Measurements from ENCODE around the gene IL18. TPM values are rescaled to one million over a fixed set of nuclear protein-coding genes. Genes with fewer than 3 reads are reported as not detected.
A peak's percentile ranks its signal among the peaks of the same experiment; 100 is the strongest.

The IL18 gene
- polyA plus RNA-seq, 1 donor (not counting 4 experiments of a cell fraction or from before 2014, with no cell fraction given), result 205 TPM

- no peak overlapping the region for H3K4me3 ChIP-seq (ENCODE audit: control insufficient read depth in 2 of 3, extremely low read depth in 1 of 3, insufficient read depth in 2 of 3, low read depth in 1 of 3, low read length in 3 of 3)
- H3K27ac ChIP-seq (ENCODE audit: control insufficient read depth, insufficient read depth, low read length), result no peak overlapping the region
- DNase-seq (ENCODE audit: low read depth, low spot score) (peak; percentile 50), FAIRE-seq (peak; percentile 13)
- H3K9me1 ChIP-seq (ENCODE audit: control insufficient read depth, extremely low read depth, insufficient read depth, low read length), result no peaks in the 10 kb centered on the region
- H3K4me1 ChIP-seq (ENCODE audit: control insufficient read depth, extremely low read depth, insufficient read depth, low read length), result peaks cover 3% of the 10 kb centered on the region
- no peak overlapping the region for H2AFZ ChIP-seq (ENCODE audit: control insufficient read depth, low read length)
- no peaks in the 10 kb centered on the region for H3K36me3 ChIP-seq (ENCODE audit: control insufficient read depth in 2 of 2, extremely low read depth in 1 of 2, insufficient read depth in 2 of 2, low read length in 2 of 2)
- dilution Hi-C loops (cut with MboI; ENCODE audit: extremely low pct_ligation_motif_present, low sequenced_read_pairs), result no loop called here
- no peaks in the 10 kb centered on the region for H3K79me2 ChIP-seq (ENCODE audit: control insufficient read depth, insufficient read depth, low read length)
- H4K20me1 ChIP-seq (ENCODE audit: control insufficient read depth, extremely low read depth, insufficient read depth, low read length), result no peaks in the 10 kb centered on the region
- no peak overlapping the region for H3K9ac ChIP-seq (ENCODE audit: control insufficient read depth, extremely low read depth, insufficient read depth, low read length)
- TF ChIP-seq EZH2 (IDR thresholded peaks at IDR 0.05; ENCODE audit: low read length) (no peak), CTCF (optimal IDR thresholded peaks at IDR 0.05 in 1 of 3, IDR thresholded peaks at IDR 0.05 in 1 of 3, conservative IDR thresholded peaks at IDR 0.05 in 1 of 3; ENCODE audit: extremely low read depth in 1 of 3, insufficient read depth in 2 of 3, low read length in 3 of 3) (no peak)
- no peaks in the 10 kb centered on the region for H3K27me3 ChIP-seq (ENCODE audit: control insufficient read depth, extremely low read depth, insufficient read depth, low read length)
- H3K9me3 ChIP-seq (ENCODE audit: control insufficient read depth, low read depth, low read length), result no peaks in the 10 kb centered on the region
- H3K4me2 ChIP-seq (ENCODE audit: control insufficient read depth, extremely low read depth, insufficient read depth, low read depth, low read length), result no peak overlapping the region
Measured at GRCh38 chr11:112106070-112106469, 57.8 kb downstream of the IL18 start.

GRCh38 chr11:112103446-112103845, 60.4 kb downstream of the IL18 start:
- H3K9ac ChIP-seq (ENCODE audit: control insufficient read depth, extremely low read depth, insufficient read depth, low read length), result no peak overlapping the region
- FAIRE-seq, result no peak
- H3K79me2 ChIP-seq (ENCODE audit: control insufficient read depth, insufficient read depth, low read length), result no peaks in the 10 kb centered on the region
- no peaks in the 10 kb centered on the region for H4K20me1 ChIP-seq (ENCODE audit: control insufficient read depth, extremely low read depth, insufficient read depth, low read length)
- TF ChIP-seq CTCF (optimal IDR thresholded peaks at IDR 0.05 in 1 of 3, IDR thresholded peaks at IDR 0.05 in 1 of 3, conservative IDR thresholded peaks at IDR 0.05 in 1 of 3; ENCODE audit: extremely low read depth in 1 of 3, insufficient read depth in 2 of 3, low read length in 3 of 3), result no peak
- no peak for DNase-seq (ENCODE audit: low read depth, low spot score)
- H3K4me1 ChIP-seq (ENCODE audit: control insufficient read depth, extremely low read depth, insufficient read depth, low read length), result peaks cover 3% of the 10 kb centered on the region
- H3K36me3 ChIP-seq (ENCODE audit: control insufficient read depth in 2 of 2, extremely low read depth in 1 of 2, insufficient read depth in 2 of 2, low read length in 2 of 2), result no peaks in the 10 kb centered on the region
- no peak overlapping the region for H3K4me2 ChIP-seq (ENCODE audit: control insufficient read depth, extremely low read depth, insufficient read depth, low read depth, low read length)
- no peak overlapping the region for H3K4me3 ChIP-seq (ENCODE audit: control insufficient read depth in 2 of 3, extremely low read depth in 1 of 3, insufficient read depth in 2 of 3, low read depth in 1 of 3, low read length in 3 of 3)
- no peaks in the 10 kb centered on the region for H3K9me3 ChIP-seq (ENCODE audit: control insufficient read depth, low read depth, low read length)
- dilution Hi-C loops (cut with MboI; ENCODE audit: extremely low pct_ligation_motif_present, low sequenced_read_pairs), result no loop called here
- no peaks in the 10 kb centered on the region for H3K27me3 ChIP-seq (ENCODE audit: control insufficient read depth, extremely low read depth, insufficient read depth, low read length)
- H3K9me1 ChIP-seq (ENCODE audit: control insufficient read depth, extremely low read depth, insufficient read depth, low read length), result no peaks in the 10 kb centered on the region
- no peak overlapping the region for H2AFZ ChIP-seq (ENCODE audit: control insufficient read depth, low read length)
- H3K27ac ChIP-seq (ENCODE audit: control insufficient read depth, insufficient read depth, low read length), result no peak overlapping the region
